Keratinocyte (primary cell): ENCODE measurements around the gene KIDINS220.

Experiments
- CTCF ChIP-seq, 3 experiments: IDR thresholded peaks in 1 of 3; conservative IDR thresholded peaks in 1 of 3; optimal IDR thresholded peaks in 1 of 3; 2 replicates in 2 of 3; 3 replicates in 1 of 3; pipeline versions ENCODE3 to v1.5.1; 2011; ENCODE audit warnings: low read length in 3 of 3, mild to moderate bottlenecking in 3 of 3, moderate library complexity in 2 of 3, control low read depth in 1 of 3, inconsistent platforms in 1 of 3; ENCODE audit not compliant: insufficient read depth in 2 of 3; ENCODE audit errors: extremely low read depth in 1 of 3
- EZH2 ChIP-seq: IDR thresholded peaks from one replicate; pipeline ENCODE4 v1.6.1; 2012; ENCODE audit warnings: inconsistent platforms, mild to moderate bottlenecking, low read length, moderate library complexity

GRCh38 chr2:8851811-8852560, 14.6 kb upstream of the KIDINS220 start:
- TF ChIP-seq CTCF (optimal IDR thresholded peaks at IDR 0.05 in 1 of 3, IDR thresholded peaks at IDR 0.05 in 1 of 3, conservative IDR thresholded peaks at IDR 0.05 in 1 of 3; ENCODE audit: extremely low read depth in 1 of 3, insufficient read depth in 2 of 3, low read length in 3 of 3) = no peak
- TF ChIP-seq EZH2 = no peak
